GM18870 (cell line): ENCODE results near the gene CCPG1.
"Not testable (repeated sequence)": the region's sequence is repeated elsewhere in the genome, so short reads cannot be mapped to it uniquely, and the experiment has no call there.

Experiments
- ATAC-seq: cut with Tn5 transposase; IDR thresholded peaks from one replicate; pipeline ENCODE4 v1.9.1; 2021; ENCODE audit warnings: moderate library complexity; ENCODE audit not compliant: unreplicated experiment

Gene CCPG1

GRCh38 chr15:55408012-55408928, at the start of gene CCPG1, which contains the start of gene PIERCE2:
Gene CCPG1 (minus strand): TSS chr15:55408359. CDS start chr15:55389424, 18,935 bp downstream.
Gene PIERCE2 (plus strand): TSS chr15:55408495. CDS start chr15:55408769, 274 bp downstream.
- ATAC-seq = peak; percentile 92

- ATAC-seq = no peak
Observed at GRCh38 chr15:55457401-55458022, 49.4 kb upstream of the CCPG1 start.

- not testable (repeated sequence) for ATAC-seq
Observed at GRCh38 chr15:55447030-55447394, 38.9 kb upstream of the CCPG1 start.

- ATAC-seq = not testable (repeated sequence)
Observed at GRCh38 chr15:55446379-55447029, 38.3 kb upstream of the CCPG1 start.

- not testable (repeated sequence) for ATAC-seq
Observed at GRCh38 chr15:55445936-55446335, 37.8 kb upstream of the CCPG1 start.

- not testable (repeated sequence) for ATAC-seq
Observed at GRCh38 chr15:55443141-55443540, 35.0 kb upstream of the CCPG1 start.

- no peak for ATAC-seq
Observed at GRCh38 chr15:55434989-55435825, 27.0 kb upstream of the CCPG1 start.

GRCh38 chr15:55422089-55422488, 13.9 kb upstream of the CCPG1 start:
- ATAC-seq = no peak

- no peak for ATAC-seq
Observed at GRCh38 chr15:55420171-55420866, 12.2 kb upstream of the CCPG1 start.

GRCh38 chr15:55417678-55418077, 9.5 kb upstream of the CCPG1 start:
- not testable (repeated sequence) for ATAC-seq

GRCh38 chr15:55408976-55409375, 817 bp upstream of the CCPG1 start:
- ATAC-seq = not testable (repeated sequence)

GRCh38 chr15:55407498-55408011, 604 bp downstream of the CCPG1 start:
- ATAC-seq = peak; percentile 11

GRCh38 chr15:55403531-55403930, 4.6 kb downstream of the CCPG1 start:
- peak; percentile 13 for ATAC-seq

GRCh38 chr15:55402707-55403106, 5.5 kb downstream of the CCPG1 start:
- peak; percentile 53 for ATAC-seq

GRCh38 chr15:55401786-55402246, 6.3 kb downstream of the CCPG1 start:
- no peak for ATAC-seq

GRCh38 chr15:55400050-55400449, 8.1 kb downstream of the CCPG1 start:
- not testable (repeated sequence) for ATAC-seq

- ATAC-seq = no peak
Observed at GRCh38 chr15:55398243-55398642, 9.9 kb downstream of the CCPG1 start.

- ATAC-seq = no peak
Observed at GRCh38 chr15:55394694-55395093, 13.5 kb downstream of the CCPG1 start.

GRCh38 chr15:55389264-55389607, 18.9 kb downstream of the CCPG1 start:
- ATAC-seq = no peak

GRCh38 chr15:55387027-55387426, 21.1 kb downstream of the CCPG1 start:
- ATAC-seq = no peak
